Mesodermal cell (in vitro differentiated cells): ENCODE results near the gene MATCAP1.

ENCODE experiments used
- H3K27ac ChIP-seq: 2 replicates; pipeline ENCODE4 v1.7.0; 2013; ENCODE audit warnings: mild to moderate bottlenecking, low read depth, low read length, moderate library complexity; ENCODE audit not compliant: severe bottlenecking
- H3K36me3 ChIP-seq: 2 replicates; pipeline ENCODE4 v1.7.1; 2013; ENCODE audit warnings: mild to moderate bottlenecking, low read length, moderate library complexity; ENCODE audit not compliant: control insufficient read depth, insufficient read depth
- H3K4me1 ChIP-seq: one replicate; pipeline ENCODE4 v1.7.1; 2013; ENCODE audit warnings: mild to moderate bottlenecking, low read length; ENCODE audit not compliant: insufficient read depth, control insufficient read depth, poor library complexity, severe bottlenecking
- H3K4me3 ChIP-seq: 2 replicates; pipeline ENCODE4 v1.7.0; 2013; ENCODE audit warnings: low read length, control low read depth, mild to moderate bottlenecking; ENCODE audit not compliant: insufficient read depth, poor library complexity, severe bottlenecking; ENCODE audit errors: extremely low read depth
- H3K9me3 ChIP-seq: 2 replicates; pipeline ENCODE4 v1.7.1; 2013; ENCODE audit warnings: mild to moderate bottlenecking, low read length, moderate library complexity; ENCODE audit not compliant: control insufficient read depth
- WGBS, 2 experiments: methylation state at CpG; one replicate each; pipeline ENCODE4 v1.1.5; 2013; ENCODE audit warnings: missing lambda C conversion rate in 2 of 2; ENCODE audit not compliant: insufficient coverage in 2 of 2; 5-methylcytosine and 5-hydroxymethylcytosine counted together

The MATCAP1 gene

DNA sequence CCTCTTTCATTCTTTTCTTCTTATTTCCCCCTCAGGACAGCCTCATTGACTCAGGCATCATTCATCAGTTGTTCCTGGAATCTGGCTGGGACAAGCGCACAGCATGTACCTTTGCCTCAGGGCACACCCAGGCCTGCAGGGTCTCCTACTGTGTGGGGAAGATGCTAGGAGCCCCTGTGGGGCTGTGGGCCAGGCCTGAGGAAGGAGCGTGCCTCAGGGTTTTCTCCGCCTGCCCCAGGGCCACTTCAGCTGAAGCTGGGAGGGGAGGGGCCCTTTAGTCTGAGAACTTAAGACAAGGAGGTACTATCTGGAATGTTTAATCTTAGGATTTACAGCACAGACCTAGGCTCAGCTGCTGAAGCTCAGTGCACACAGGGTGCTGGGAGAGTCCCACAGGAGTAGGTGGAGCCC, 23.1 kb upstream of the MATCAP1 start:
- H3K4me3 ChIP-seq: no peak overlapping the region
- peak overlapping the region; percentile 6 for H3K27ac ChIP-seq
- peaks cover 7% of the 10 kb centered on the region for H3K4me1 ChIP-seq
- no peaks in the 10 kb centered on the region for H3K9me3 ChIP-seq
- 81 to 89% methylated on average over 3 of the region's 3 CpGs for WGBS, 2 experiments
- peaks cover 31% of the 10 kb centered on the region for H3K36me3 ChIP-seq

DNA sequence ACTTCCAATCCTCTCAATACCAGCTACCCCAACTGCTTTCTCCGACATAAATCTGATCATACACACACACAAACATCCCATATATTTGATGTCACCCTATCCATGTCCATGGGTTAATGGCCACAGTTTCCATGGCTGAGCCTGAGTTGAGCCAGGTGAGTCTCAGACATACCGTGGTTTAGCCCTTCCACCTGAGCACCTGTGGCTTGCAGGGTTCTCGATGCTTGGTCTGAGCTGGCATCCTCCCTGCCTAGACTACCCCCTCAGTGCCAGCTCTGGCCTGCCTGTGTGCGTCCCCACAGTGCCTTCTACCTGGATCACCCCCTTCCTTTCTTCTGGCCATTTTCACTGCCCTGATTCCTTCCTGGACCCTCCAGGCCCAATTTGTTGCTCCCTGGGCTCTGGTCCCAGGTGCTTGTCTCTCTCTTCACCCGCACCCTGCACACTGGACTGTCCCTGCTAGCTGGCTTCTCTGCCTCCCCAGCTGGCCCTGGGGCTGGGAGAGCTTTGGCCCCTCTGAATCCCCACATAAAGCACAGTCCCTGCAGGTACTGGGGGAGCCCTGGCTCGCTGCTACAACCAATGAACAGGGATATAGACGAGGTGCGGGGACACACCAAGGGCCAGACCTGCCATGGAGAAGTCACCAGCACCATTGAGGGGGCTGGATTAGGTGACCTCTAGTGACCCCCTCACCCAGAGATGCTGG, 22.5 kb upstream of the MATCAP1 start:
- Histone ChIP-seq H3K36me3 (peaks cover 37% of the 10 kb centered on the region), H3K9me3 (no peaks in the 10 kb centered on the region), H3K4me1 (peaks cover 7% of the 10 kb centered on the region), H3K4me3 (no peak overlapping the region), H3K27ac (no peak overlapping the region)
- WGBS, 2 experiments: 89 to 96% methylated on average over 6 to 8 of the region's 8 CpGs

DNA sequence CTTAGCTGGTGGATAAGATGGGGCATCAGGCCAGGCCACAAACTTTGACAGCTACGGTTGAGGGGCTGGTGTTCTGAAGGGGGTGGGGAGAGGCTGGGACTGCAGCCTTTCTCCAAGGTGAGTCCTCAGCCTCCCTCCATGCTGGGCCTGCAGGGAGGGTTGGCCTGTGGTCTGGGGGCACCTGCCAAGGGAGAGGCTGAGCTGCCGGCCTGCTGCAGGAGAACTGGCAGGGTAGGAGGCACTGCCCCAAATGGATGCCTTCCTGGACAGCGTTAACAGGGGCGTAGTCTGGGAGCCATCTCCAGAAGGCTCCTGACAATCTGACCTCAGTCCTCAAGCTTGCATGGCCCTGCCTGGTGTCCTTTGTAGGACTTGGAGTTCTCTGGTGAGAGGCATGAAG, 20.3 kb upstream of the MATCAP1 start:
- Histone ChIP-seq H3K4me1 (peaks cover 7% of the 10 kb centered on the region), H3K36me3 (peaks cover 47% of the 10 kb centered on the region), H3K27ac (no peak overlapping the region), H3K9me3 (no peaks in the 10 kb centered on the region), H3K4me3 (no peak overlapping the region)
- 100% methylated on average over 4 of the region's 4 CpGs for WGBS, 2 experiments

DNA sequence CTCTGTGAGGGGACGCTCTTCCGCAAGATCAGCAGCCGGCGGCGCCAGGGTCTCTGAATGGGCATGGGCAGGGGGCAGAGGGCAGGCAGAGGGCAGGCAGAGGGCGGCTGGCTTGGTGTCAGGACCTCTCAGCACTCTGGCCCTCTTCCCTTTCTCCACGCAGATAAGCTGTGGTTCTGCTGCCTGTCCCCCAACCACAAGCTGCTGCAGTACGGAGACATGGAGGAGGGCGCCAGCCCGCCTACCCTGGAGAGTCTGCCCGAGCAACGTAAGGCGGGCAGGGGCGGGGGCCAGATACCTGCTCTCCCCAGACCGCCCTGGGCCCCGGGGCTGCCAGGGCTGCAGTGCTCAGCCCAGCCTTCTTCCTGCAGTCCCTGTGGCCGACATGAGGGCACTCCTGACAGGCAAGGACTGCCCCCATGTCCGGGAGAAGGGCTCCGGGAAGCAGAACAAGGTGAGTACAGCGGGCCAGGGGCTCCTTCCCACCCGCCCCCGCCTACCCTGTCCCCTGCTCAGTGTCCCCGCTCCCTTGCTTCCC, 19.3 kb upstream of the MATCAP1 start:
- no peak overlapping the region for H3K4me3 ChIP-seq
- H3K27ac ChIP-seq: no peak overlapping the region
- H3K36me3 ChIP-seq: peaks cover 58% of the 10 kb centered on the region
- no peaks in the 10 kb centered on the region for H3K9me3 ChIP-seq
- peaks cover 7% of the 10 kb centered on the region for H3K4me1 ChIP-seq
- WGBS, 2 experiments: 96 to 97% methylated on average over 15 to 21 of the region's 23 CpGs

DNA sequence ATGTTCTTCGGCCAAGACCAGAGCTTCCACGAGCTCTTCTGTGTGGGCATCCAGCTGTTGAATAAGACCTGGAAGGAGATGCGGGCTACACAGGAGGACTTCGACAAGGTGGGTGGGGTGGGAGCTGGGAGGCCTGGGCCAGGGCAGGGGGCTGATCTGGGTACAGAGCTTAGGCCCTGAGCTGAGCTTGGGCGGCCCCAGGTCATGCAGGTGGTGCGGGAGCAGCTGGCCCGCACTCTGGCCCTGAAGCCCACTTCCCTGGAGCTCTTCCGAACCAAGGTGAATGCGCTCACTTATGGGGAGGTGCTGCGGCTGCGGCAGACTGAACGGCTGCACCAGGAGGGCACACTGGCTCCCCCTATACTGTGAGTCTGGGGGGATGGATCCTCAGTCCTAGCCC, 18.7 kb upstream of the MATCAP1 start:
- no peak overlapping the region for H3K4me3 ChIP-seq
- H3K4me1 ChIP-seq: peaks cover 1% of the 10 kb centered on the region
- peaks cover 64% of the 10 kb centered on the region for H3K36me3 ChIP-seq
- no peak overlapping the region for H3K27ac ChIP-seq
- WGBS, 2 experiments: 97 to 99% methylated on average over 9 to 10 of the region's 12 CpGs
- no peaks in the 10 kb centered on the region for H3K9me3 ChIP-seq

DNA sequence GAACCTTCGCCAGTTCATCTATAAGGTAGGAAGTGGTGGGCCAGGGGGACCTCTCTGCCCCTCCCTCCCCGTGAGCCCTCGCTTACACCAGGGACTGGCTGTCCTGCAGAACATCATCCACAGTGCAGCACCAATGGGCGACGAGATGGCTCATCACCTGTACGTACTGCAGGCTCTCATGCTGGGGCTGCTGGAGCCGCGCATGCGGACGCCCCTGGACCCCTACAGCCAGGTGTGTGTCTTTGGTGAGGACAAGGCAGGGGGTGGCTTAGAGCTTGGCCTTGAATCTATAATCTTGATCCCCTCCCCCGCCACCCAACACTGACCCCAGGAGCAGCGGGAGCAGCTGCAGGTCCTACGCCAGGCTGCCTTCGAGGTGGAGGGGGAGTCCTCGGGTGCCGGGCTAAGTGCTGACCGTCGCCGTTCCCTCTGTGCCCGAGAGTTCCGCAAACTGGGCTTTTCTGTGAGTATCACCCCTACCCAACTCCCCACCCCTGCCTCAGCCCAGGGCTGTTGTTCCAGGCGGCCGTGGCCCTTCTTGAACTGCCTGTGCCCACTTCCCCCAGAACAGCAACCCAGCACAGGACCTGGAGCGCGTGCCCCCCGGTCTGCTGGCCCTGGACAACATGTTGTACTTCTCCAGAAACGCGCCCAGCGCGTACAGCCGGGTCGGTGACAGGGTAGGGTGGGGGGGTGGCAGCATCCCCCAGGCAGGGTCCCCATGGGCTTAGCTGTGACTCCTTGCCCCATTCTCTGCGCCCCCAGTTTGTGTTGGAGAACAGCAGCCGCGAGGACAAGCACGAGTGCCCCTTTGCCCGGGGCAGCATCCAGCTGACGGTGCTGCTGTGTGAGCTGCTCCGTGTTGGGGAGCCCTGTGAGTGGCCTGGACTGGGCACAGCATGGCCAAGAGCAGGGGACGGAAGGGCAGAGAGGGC, 17.9 kb upstream of the MATCAP1 start:
- 96 to 97% methylated on average over 26 to 35 of the region's 40 CpGs for WGBS, 2 experiments
- Histone ChIP-seq H3K4me3 (no peak overlapping the region), H3K27ac (no peak overlapping the region), H3K9me3 (no peaks in the 10 kb centered on the region), H3K4me1 (no peaks in the 10 kb centered on the region), H3K36me3 (peaks cover 71% of the 10 kb centered on the region)

DNA sequence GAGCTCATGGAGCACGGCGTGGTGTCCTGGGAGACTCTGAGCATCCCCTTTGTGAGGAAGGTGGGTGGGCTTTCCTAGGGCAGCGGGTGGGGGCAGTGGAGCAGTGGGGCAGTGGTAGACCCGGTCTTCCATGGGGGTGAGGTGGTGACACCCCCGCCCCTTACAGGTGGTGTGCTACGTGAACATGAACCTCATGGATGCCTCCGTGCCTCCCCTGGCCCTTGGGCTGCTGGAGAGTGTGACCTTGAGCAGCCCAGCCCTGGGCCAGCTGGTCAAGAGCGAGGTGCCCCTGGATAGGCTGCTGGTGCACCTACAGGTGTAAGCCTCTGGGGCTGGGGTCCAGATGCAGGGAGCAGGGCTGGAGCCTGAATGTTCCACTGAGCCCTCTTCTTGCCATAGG, 16.7 kb upstream of the MATCAP1 start:
- H3K4me1 ChIP-seq: no peaks in the 10 kb centered on the region
- H3K36me3 ChIP-seq: peaks cover 82% of the 10 kb centered on the region
- no peak overlapping the region for H3K4me3 ChIP-seq
- H3K9me3 ChIP-seq: no peaks in the 10 kb centered on the region
- H3K27ac ChIP-seq: no peak overlapping the region
- 94 to 100% methylated on average over 7 to 8 of the region's 8 CpGs for WGBS, 2 experiments

DNA sequence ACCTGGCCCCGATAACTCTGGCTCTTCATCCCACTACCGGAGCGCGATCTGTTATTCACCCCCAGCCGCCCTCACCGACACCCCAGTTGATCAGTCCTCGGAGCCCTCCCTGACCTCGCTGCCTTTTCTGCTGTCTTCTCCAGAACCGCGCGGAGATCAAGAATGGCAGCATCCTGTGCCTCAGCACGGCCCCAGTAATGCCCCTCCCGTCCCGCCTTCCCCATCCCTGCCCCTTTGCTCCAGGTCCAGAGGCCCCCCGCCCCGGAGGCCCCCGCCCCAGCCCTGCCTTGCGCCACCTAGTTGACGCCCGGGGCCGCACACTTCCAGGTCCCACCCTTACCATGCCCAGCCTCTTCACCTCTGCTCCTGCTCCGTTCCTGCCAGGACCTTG, 16.0 kb upstream of the MATCAP1 start:
- 91 to 97% methylated on average over 12 to 15 of the region's 22 CpGs for WGBS, 2 experiments
- Histone ChIP-seq H3K9me3 (no peaks in the 10 kb centered on the region), H3K36me3 (peaks cover 87% of the 10 kb centered on the region), H3K4me3 (no peak overlapping the region), H3K27ac (no peak overlapping the region), H3K4me1 (no peaks in the 10 kb centered on the region)

DNA sequence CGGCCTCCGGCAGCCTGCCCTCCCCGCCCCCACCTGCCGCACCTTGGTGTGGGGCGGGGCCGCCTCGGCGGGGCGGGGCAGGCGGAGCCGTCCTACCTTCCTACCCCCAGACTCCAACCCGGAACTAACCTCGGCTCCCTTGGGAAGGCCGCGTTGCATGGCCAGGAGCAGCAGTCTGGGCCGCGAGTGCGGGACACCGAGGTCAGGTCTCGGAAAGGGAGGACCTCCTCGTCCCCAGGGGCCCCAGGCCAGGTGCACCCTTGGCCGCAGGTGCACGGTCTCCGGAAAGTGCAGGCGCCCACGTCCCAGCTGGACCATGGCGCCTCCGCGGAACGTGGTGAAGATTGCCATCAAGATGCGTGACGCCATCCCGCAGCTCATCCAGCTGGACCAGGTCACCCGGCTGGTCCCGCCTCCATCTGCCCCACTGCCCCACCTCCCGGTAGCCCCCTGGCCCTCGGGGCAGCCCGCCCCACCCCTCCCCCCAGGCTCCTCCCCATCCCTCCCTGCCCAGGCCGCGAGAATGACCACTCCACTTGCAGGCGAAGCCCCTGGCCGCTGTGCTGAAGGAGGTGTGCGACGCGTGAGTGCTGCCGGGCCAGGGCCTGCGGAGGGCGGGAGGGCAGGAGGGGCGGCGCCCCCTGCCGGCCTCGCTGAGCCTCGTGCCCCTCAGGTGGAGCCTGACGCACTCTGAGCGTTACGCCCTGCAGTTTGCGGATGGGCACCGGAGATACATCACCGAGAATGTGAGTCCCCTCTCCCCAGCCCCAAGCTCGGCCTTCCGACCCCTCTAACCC, 15.4 kb upstream of the MATCAP1 start, which contains the start of gene ELMO3:
Gene ELMO3 (plus strand): TSS at position 121 of the 797 bp plus-strand sequence. CDS start 196 bp downstream, at position 317.
- Histone ChIP-seq H3K36me3 (peaks cover 87% of the 10 kb centered on the region), H3K4me3 (no peak within 1 kb of the TSS), H3K4me1 (peaks cover 1% of the 10 kb centered on the region), H3K9me3 (no peaks in the 10 kb centered on the region), H3K27ac (no peak within 1 kb of the TSS)
- 81 to 89% methylated on average over 29 to 48 of the region's 61 CpGs for WGBS, 2 experiments

DNA sequence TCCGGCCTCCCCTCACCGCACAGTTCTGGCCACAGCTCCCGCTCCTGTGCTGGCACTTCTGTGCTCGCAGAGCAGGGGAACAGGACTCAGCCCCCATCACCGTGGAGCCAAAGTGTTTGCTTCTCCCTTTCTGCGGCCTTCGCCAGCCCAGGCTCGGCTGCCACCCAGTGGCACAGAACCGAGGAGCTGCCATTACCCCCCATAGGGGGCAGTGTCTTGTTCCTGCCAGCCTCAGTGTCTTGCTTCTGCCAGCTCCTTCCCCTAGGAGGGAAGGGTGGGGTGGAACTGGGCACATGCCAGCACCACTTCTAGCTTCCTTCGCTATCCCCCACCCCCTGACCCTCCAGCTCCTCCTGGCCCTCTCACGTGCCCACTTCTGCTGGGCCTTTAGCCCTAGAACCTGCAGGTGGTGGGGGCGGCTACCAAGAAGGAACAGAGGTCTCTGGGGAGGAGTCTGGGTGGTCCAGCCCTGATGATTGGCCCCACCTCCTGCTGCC, 14.5 kb upstream of the MATCAP1 start:
- Histone ChIP-seq H3K4me1 (peaks cover 7% of the 10 kb centered on the region), H3K4me3 (no peak overlapping the region), H3K9me3 (no peaks in the 10 kb centered on the region), H3K27ac (no peak overlapping the region), H3K36me3 (peaks cover 88% of the 10 kb centered on the region)
- 78 to 90% methylated on average over 6 to 8 of the region's 12 CpGs for WGBS, 2 experiments
